BJ (cell line): ENCODE results near the gene CBLN3. TPM values are rescaled to one million over a fixed set of nuclear protein-coding genes. Genes with fewer than 3 reads are reported as not detected.
A peak's percentile ranks its signal among the peaks of the same experiment; 100 is the strongest.

ENCODE experiments used
- CTCF ChIA-PET: fragments of 350-600 bp; formaldehyde crosslinking; extraction: SDS; loops from one replicate; lab custom pipeline; 2021; ENCODE audit warnings: antibody characterized with exemption, inconsistent platforms; lab: Yijun Ruan, JAX
- POLR2A ChIA-PET: fragments of 300-600 bp; sonication (Branson Sonifier 250); formaldehyde crosslinking; extraction: SDS; loops from one replicate; lab custom pipeline; 2021; ENCODE audit warnings: antibody characterized with exemption; lab: Charles Lee
- DNase-seq: peaks from one replicate; pipeline ENCODE4 v3.0.0-alpha.2; 2011; ENCODE audit warnings: low read depth
- H3K27me3 ChIP-seq: 2 replicates; pipeline ENCODE4 v1.6.0; 2011; ENCODE audit warnings: low read length; ENCODE audit not compliant: control insufficient read depth, insufficient read depth
- H3K36me3 ChIP-seq: 2 replicates; pipeline ENCODE4 v1.5.1; 2011; ENCODE audit warnings: low read length; ENCODE audit not compliant: control insufficient read depth, insufficient read depth
- H3K4me3 ChIP-seq: 2 replicates; pipeline ENCODE4 v1.5.1; 2011; ENCODE audit warnings: low read depth, mild to moderate bottlenecking, control low read depth, low read length
- polyA plus RNA-seq: library from polyadenylated mRNA; depleted of rRNA; stranded (reverse); fragments of >200 nt; gene quantifications from 2 replicates; pipeline ENCODE4 v1.2.3, GENCODE V29; 2011
- TF ChIP-seq, protein P1 (sequence below): IDR thresholded peaks from 2 replicates; pipeline ENCODE4 v1.5.1; 2011; ENCODE audit warnings: low read depth, mild to moderate bottlenecking, control low read depth, inconsistent platforms, low read length, moderate library complexity; ENCODE audit not compliant: insufficient read depth

Gene CBLN3
- polyA plus RNA-seq, 1 experiment, result 8.6 TPM

DNA sequence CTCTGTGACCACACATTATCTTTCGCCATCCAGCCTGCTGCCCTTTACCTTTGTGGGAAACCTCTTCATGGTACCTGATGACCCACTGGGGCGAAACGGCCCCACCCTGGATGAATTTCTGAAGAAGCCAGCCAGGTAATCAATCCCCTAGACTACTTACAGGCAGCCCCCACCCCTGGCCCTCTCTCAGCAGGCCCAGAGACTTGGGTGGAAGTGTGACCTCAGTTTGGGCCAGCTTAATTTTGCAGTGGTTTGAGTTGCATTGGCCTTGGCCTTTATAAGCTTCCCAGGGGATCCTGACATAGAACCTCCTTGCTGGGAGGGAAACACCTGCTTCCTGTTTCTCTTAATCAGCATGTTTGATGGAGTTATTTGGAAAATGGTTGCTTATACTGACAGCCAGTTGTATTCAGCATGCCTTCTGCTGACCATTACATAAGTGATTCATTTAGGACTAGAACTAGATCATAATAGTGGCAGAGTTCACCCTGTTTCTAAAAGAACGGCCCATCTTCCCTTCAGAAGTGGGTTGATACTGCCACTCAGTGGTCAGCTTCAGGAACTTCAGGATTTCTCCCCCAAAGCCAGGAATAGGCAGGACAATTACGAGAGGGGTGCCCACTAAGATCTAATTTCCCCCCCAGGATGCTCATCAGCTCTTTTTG is 7.0 kb upstream of the CBLN3 start:
- CTCF ChIA-PET, result interaction anchor here (0.9 to 11.6 kb wide), 21 partner anchors 9 to 194 kb away, joined by 3 to 491 read pairs (median 6); partner anchors contain the start of genes ADCY4, CIDEB, LTB4R2 and RIPK3
- POLR2A ChIA-PET, result interaction anchor here (1.9 kb wide), 1 partner anchor 102 kb away, joined by 9 read pairs; the partner anchor contains the start of gene ADCY4
- DNase-seq, result no peak
- H3K27me3 ChIP-seq, result no peaks in the 10 kb centered on the region
- peaks cover 41% of the 10 kb centered on the region for H3K36me3 ChIP-seq
- TF ChIP-seq, protein P1, sequence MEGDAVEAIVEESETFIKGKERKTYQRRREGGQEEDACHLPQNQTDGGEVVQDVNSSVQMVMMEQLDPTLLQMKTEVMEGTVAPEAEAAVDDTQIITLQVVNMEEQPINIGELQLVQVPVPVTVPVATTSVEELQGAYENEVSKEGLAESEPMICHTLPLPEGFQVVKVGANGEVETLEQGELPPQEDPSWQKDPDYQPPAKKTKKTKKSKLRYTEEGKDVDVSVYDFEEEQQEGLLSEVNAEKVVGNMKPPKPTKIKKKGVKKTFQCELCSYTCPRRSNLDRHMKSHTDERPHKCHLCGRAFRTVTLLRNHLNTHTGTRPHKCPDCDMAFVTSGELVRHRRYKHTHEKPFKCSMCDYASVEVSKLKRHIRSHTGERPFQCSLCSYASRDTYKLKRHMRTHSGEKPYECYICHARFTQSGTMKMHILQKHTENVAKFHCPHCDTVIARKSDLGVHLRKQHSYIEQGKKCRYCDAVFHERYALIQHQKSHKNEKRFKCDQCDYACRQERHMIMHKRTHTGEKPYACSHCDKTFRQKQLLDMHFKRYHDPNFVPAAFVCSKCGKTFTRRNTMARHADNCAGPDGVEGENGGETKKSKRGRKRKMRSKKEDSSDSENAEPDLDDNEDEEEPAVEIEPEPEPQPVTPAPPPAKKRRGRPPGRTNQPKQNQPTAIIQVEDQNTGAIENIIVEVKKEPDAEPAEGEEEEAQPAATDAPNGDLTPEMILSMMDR, result peak; percentile 77
- no peak overlapping the region for H3K4me3 ChIP-seq

DNA sequence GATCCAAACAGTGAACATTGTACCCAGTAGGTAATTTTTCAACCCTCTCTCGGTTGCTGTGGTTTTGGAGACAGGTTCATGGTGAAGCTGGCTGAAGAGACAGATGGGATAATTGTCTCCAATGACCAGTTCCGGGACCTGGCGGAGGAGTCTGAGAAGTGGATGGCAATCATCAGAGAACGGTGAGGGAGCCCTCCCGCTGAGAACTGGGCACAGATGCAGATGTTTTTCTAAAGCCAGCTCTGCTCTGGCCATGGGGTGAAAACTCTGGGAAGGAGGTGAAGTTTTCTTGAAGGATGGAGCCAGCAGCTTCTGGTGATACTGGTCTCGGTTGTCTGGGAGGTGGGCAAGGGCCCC is 6.5 kb upstream of the CBLN3 start:
- no peak for DNase-seq
- ChIA-PET CTCF (interaction anchor here (0.6 to 11.6 kb wide), 18 partner anchors 12 to 378 kb away, joined by 3 to 491 read pairs (median 6); partner anchors contain the start of genes ADCY4, CIDEB, LTB4R2 and RIPK3), POLR2A (no interaction called here)
- Histone ChIP-seq H3K36me3 (peaks cover 42% of the 10 kb centered on the region), H3K4me3 (no peak overlapping the region), H3K27me3 (no peaks in the 10 kb centered on the region)
- TF ChIP-seq, protein P1, result no peak

DNA sequence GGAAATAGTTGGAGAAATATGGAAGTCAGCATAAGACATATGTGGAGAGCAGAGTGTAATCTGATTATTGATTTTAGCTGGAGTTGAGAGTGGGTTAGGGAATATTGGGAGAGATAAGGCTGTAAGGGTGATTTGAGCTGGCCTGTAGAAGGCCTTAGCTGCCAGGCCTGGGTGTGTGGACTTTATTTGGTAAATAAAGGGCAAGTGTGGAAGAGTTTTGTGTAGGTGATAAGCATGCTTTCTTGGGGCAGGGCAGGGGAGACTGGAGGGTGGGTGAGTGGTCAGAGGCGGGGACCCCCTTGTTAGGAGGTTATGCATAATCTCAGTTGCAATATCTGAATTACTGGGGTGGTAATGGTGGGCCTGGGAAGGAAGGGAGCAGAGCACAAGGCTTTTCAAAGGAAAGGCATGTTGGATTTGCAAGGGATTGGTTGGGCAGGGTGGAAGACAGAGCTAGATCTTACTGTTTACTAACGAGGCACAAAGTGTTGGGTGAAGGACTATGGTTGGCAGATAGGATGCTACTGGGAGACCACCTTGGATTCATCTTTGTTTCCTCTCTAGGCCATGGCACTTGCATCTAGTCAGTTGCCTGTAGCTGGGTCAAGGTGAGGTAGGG is 5.8 kb upstream of the CBLN3 start:
- TF ChIP-seq, protein P1, result no peak
- ChIA-PET POLR2A (no interaction called here), CTCF (interaction anchor here (0.6 to 11.6 kb wide), 14 partner anchors 16 to 377 kb away, joined by 3 to 491 read pairs (median 8); partner anchors contain the start of genes ADCY4, CIDEB, LTB4R2 and RIPK3)
- Histone ChIP-seq H3K27me3 (no peaks in the 10 kb centered on the region), H3K4me3 (no peak overlapping the region), H3K36me3 (peaks cover 38% of the 10 kb centered on the region)
- no peak for DNase-seq

DNA sequence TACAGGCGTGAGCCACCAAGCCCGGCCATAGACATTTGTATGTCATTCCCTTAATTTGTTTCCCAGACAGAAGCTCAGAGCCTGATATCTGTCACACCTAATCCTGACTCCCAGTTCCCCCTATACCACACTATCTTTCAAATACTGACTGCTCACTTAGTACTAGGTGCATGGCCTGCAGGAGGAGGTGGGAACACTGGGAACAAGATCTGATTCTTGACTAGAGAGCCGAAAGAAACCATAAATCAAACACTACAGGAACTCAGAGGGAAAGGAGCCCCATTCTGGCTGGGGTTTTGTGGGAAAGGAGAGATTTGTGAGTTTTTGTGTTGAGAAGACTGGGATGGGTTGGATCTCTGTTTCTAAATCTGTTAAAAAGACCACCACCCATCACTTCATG is 5.2 kb upstream of the CBLN3 start:
- CTCF ChIA-PET, result interaction anchor here (1.1 to 11.6 kb wide), 6 partner anchors 23 to 122 kb away, joined by 3 to 491 read pairs (median 14); partner anchors contain the start of genes ADCY4 and RIPK3
- Histone ChIP-seq H3K4me3 (no peak overlapping the region), H3K36me3 (peaks cover 32% of the 10 kb centered on the region), H3K27me3 (no peaks in the 10 kb centered on the region)
- no peak for DNase-seq
- TF ChIP-seq, protein P1, result no peak
- POLR2A ChIA-PET, result no interaction called here

DNA sequence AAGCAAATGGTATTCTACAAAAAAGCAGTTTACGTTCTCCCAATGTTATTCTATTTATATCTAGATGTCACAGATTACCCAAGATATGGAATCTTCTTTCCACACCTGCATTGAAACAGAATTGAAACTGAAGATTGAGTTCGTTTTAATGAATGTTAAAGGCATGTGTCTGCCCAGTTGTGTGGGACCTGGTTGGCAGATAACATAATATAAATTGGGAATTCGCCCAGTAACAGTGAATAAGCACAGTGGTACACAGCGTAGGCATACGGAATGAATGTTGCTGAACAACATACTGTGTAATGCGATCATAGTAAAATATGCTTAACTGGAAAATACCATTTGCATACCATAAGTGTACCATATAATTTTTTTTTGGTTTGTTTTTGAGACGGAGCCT is 4.6 kb upstream of the CBLN3 start:
- Histone ChIP-seq H3K36me3 (peaks cover 31% of the 10 kb centered on the region), H3K27me3 (no peaks in the 10 kb centered on the region), H3K4me3 (no peak overlapping the region)
- TF ChIP-seq, protein P1, result no peak
- POLR2A ChIA-PET, result no interaction called here
- DNase-seq, result no peak
- CTCF ChIA-PET, result interaction anchor here (1.1 to 11.6 kb wide), 7 partner anchors 8 to 122 kb away, joined by 3 to 491 read pairs (median 4); partner anchors contain the start of genes ADCY4 and RIPK3
